K562 (cell line): ENCODE data around the gene CDC25B.

ENCODE experiments used
- CTCF ChIP-seq, 3 experiments: IDR thresholded peaks in 2 of 3; conservative IDR thresholded peaks in 1 of 3; 2 replicates each; pipeline ENCODE4 v1.5.1; 2011 to 2012; ENCODE audit warnings: low read length in 3 of 3, mild to moderate bottlenecking in 3 of 3, control low read depth in 2 of 3, improper control_type of control experiment in 1 of 3, inconsistent platforms in 1 of 3, low read depth in 1 of 3, mixed read lengths in 1 of 3, moderate library complexity in 1 of 3; ENCODE audit not compliant: insufficient read depth in 2 of 3
- PCBP1 ChIP-seq: fragments of 200-400 bp; formaldehyde crosslinking; IDR thresholded peaks from 2 replicates; pipeline ENCODE4 v1.6.1; 2018; ENCODE audit warnings: mild to moderate bottlenecking, low read depth, low read length; ENCODE audit not compliant: poor library complexity, severe bottlenecking
- RBM39 ChIP-seq: fragments of 200-400 bp; formaldehyde crosslinking; optimal IDR thresholded peaks from 2 replicates; pipeline ENCODE3; 2018; ENCODE audit warnings: low read depth, low read length
- SMC3 ChIP-seq: conservative IDR thresholded peaks from 2 replicates; pipeline ENCODE4 v1.6.1; 2011; ENCODE audit warnings: low read depth, low read length, improper control_type of control experiment; ENCODE audit not compliant: insufficient read depth
- ZNF274 ChIP-seq: IDR thresholded peaks from 2 replicates; pipeline ENCODE4 v1.6.1; 2011; ENCODE audit warnings: low read depth, mild to moderate bottlenecking, low read length, moderate library complexity, borderline replicate concordance

GRCh38 chr20:3758566-3758965 lies 37.5 kb upstream of the CDC25B start:
- TF ChIP-seq SMC3 (no peak), PCBP1 (no peak), CTCF (IDR thresholded peaks at IDR 0.05 in 2 of 3, conservative IDR thresholded peaks at IDR 0.05 in 1 of 3; ENCODE audit: insufficient read depth in 2 of 3, low read depth in 1 of 3, low read length in 3 of 3) (no peak), ZNF274 (no peak), RBM39 (no peak)
